GM11168 (cell line): ENCODE measurements around the gene TNFRSF1A.

Experiments used
- in situ Hi-C: fragments of 300-500 bp; cut with MboI; formaldehyde crosslinking; loops from one replicate; pipeline ENCODE4 v1.12.0; 2022; ENCODE audit warnings: low sequenced_read_pairs; ENCODE audit not compliant: unreplicated experiment

Gene TNFRSF1A

GRCh38 chr12:6312529-6313325 lies 29.1 kb downstream of the TNFRSF1A start:
- in situ Hi-C loops: no loop called here

- in situ Hi-C loops: no loop called here
Measured at GRCh38 chr12:6311822-6312528, 29.9 kb downstream of the TNFRSF1A start.

- in situ Hi-C loops: no loop called here
Measured at GRCh38 chr12:6310771-6311610, 30.9 kb downstream of the TNFRSF1A start.

DNA sequence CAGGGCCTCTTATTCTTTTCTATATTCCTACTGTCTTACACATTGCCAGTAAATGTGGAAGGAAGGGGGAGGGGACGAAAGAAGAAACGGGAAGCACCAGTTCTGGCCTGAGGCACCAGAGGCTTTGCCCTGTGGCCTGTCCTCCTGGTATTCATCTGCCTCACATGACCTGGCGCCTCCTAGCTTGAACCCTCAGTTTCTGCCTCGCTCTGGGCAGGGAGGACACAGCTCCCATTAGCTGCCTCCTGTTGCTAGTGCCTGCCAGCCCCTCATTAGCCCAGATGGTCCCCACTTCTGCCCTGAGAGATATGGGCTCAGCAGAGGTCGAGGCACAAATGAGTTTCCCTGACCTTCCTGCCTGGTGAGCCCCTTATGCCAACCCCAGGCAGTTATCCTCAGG lies 34.3 kb downstream of the TNFRSF1A start:
- in situ Hi-C loops: no loop called here

- in situ Hi-C loops: no loop called here
Measured at GRCh38 chr12:6306599-6307220, 35.2 kb downstream of the TNFRSF1A start.

- in situ Hi-C loops: no loop called here
Measured at GRCh38 chr12:6306151-6306550, 35.7 kb downstream of the TNFRSF1A start.

GRCh38 chr12:6303071-6303470 lies 38.8 kb downstream of the TNFRSF1A start:
- in situ Hi-C loops: no loop called here

GRCh38 chr12:6302621-6303020 lies 39.3 kb downstream of the TNFRSF1A start:
- in situ Hi-C loops: no loop called here

DNA sequence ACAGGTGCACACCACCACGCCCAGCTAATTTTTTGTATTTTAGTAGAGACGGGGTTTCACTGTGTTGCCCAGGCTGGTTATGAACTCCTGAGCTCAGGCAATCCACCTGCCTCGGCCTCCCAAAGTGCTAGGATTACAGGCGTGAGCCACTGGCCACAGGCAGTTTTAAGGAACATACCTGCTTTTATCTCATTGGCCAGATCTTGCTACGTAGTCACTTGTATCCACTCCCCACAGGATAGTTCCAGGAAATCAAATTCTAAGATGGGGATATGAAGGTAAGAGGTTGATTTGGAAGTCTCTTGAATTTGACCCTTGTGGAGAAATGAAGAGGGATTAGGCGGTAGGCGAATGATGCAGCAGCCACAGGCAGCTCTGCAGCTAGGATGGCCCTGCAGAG lies 40.2 kb downstream of the TNFRSF1A start:
- in situ Hi-C loops: no loop called here

- in situ Hi-C loops: no loop called here
Measured at GRCh38 chr12:6297170-6297569, 44.7 kb downstream of the TNFRSF1A start.

GRCh38 chr12:6295094-6295811 lies 46.6 kb downstream of the TNFRSF1A start:
- in situ Hi-C loops: no loop called here

- in situ Hi-C loops: no loop called here
Measured at GRCh38 chr12:6294156-6295093, 47.5 kb downstream of the TNFRSF1A start.

GRCh38 chr12:6292606-6293005 lies 49.3 kb downstream of the TNFRSF1A start:
- in situ Hi-C loops: no loop called here

DNA sequence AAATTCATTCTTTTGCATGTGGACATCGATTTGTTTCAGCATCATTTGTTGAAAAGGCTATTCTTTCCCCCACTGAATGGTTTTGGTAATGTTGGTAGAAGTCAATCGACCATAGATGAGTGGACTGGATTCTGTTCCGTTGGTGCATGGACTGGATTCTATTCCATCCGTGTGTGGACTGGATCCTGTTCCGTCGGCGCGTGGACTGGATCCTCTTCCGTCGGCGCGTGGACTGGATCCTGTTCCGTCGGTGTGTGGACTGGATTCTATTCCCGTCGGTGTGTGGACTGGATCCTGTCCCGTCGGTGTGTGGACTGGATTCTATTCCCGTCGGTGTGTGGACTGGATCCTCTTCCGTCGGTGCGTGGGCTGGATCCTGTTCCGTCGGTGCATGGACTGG lies 52.0 kb downstream of the TNFRSF1A start:
- in situ Hi-C loops: loop anchor here (5.0 kb wide), 1 partner anchor 83 kb away; no protein-coding TSS in a partner anchor

DNA sequence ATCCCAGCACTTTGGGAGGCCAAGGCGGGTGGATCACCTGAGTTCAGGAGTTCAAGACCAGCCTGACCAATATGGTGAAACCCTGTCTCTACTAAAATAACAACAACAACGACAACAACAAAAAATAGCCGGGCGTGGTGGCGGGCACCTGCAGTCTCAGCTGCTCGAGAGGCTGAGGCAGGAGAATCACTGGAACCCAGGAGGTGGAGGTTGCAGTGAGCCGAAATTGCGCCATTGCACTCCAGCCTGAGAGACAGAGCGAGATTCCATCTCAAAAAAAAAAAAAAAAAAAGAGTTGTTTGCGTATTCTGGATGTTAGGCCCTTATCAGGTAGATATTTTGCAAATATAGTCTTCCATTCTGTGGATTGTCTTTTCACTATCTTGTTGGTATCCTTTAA lies 52.8 kb downstream of the TNFRSF1A start:
- in situ Hi-C loops: loop anchor here (5.0 kb wide), 1 partner anchor 82 kb away; no protein-coding TSS in a partner anchor

GRCh38 chr12:6288235-6288634 lies 53.6 kb downstream of the TNFRSF1A start:
- in situ Hi-C loops: loop anchor here (5.0 kb wide), 1 partner anchor 81 kb away; no protein-coding TSS in a partner anchor

GRCh38 chr12:6285532-6286306 lies 56.2 kb downstream of the TNFRSF1A start:
- in situ Hi-C loops: loop anchor here (5.0 kb wide), 1 partner anchor 78 kb away; no protein-coding TSS in a partner anchor

DNA sequence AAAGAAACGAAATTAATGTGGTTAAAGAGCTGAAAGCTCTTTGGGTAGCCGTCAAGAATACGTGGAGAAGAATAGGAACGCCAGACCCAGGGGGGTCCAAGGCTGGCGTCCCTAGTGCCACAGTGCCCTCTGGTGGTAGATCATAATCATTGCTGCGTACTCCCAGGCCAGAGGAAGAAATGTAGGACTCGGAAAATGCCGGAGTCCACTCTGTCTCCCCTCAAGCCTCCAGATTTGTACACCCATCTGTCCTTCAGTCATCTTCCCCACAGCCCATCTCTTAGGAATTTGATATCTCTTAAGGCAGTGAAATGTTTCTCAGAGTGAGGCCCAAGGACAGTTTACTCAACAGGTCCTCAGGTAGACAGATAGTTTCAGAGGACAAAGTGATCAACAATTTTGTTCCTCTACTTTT lies 56.8 kb downstream of the TNFRSF1A start:
- in situ Hi-C loops: loop anchor here (5.0 kb wide), 1 partner anchor 78 kb away; no protein-coding TSS in a partner anchor
